OCI-LY3 (cell line): ENCODE data around the gene VCL.
"Not testable (repeated sequence)": the region's sequence is repeated elsewhere in the genome, so short reads cannot be mapped to it uniquely, and the experiment has no call there.

Source experiments
- H2AFZ ChIP-seq: fragments of 200-600, 300-600 bp; shearing (Covaris generic); 2 replicates; pipeline ENCODE4 v1.6.0; 2014; ENCODE audit warnings: antibody characterized with exemption, low read depth, low read length
- H3K27ac ChIP-seq: fragments of 200-600, 300-600 bp; sonication (generic); 2 replicates; pipeline ENCODE4 v1.5.1; 2014; ENCODE audit warnings: mild to moderate bottlenecking, low read length, moderate library complexity, mixed read lengths
- H3K27me3 ChIP-seq: fragments of 200-600, 300-600 bp; sonication (generic); 2 replicates; pipeline ENCODE4 v1.6.1; 2014; ENCODE audit warnings: low read depth, low read length, mixed read lengths
- H3K36me3 ChIP-seq: fragments of 200-600, 300-600 bp; sonication (generic); replicated peaks from 2 replicates; pipeline ENCODE3; 2014; ENCODE audit warnings: low read depth, low read length, mixed read lengths
- H3K4me1 ChIP-seq: fragments of 300-600, 200-600 bp; sonication (generic); 2 replicates; pipeline ENCODE4 v1.6.1; 2014; ENCODE audit warnings: low read length, mixed read lengths
- H3K4me2 ChIP-seq: fragments of 200-600, 300-600 bp; sonication (generic); 2 replicates; pipeline ENCODE4 v1.6.1; 2014; ENCODE audit warnings: low read length, mixed read lengths
- H3K4me3 ChIP-seq: fragments of 300-600, 200-600 bp; sonication (generic); 2 replicates; pipeline ENCODE4 v1.5.1; 2014; ENCODE audit warnings: antibody characterized with exemption, mild to moderate bottlenecking, low read length, moderate library complexity
- H3K79me2 ChIP-seq: fragments of 300-600, 200-600 bp; shearing (Covaris generic); 2 replicates; pipeline ENCODE4 v1.6.1; 2014; ENCODE audit warnings: mild to moderate bottlenecking, low read length, mixed read lengths
- H3K9ac ChIP-seq: fragments of 300-600, 200-600 bp; shearing (Covaris generic); 2 replicates; pipeline ENCODE4 v1.6.0; 2014; ENCODE audit warnings: mild to moderate bottlenecking, low read length, moderate library complexity
- H3K9me3 ChIP-seq: fragments of 200-600, 300-600 bp; shearing (Covaris generic); 2 replicates; pipeline ENCODE4 v1.6.1; 2014; ENCODE audit warnings: low read length, mixed read lengths; ENCODE audit not compliant: insufficient read depth
- H4K20me1 ChIP-seq: fragments of 200-600, 300-600 bp; sonication (generic); 2 replicates; pipeline ENCODE4 v1.6.1; 2016; ENCODE audit warnings: low read length, mixed read lengths; ENCODE audit not compliant: insufficient read depth
- CTCF ChIP-seq: fragments of 200-600, 300-600 bp; sonication (generic); IDR thresholded peaks from 2 replicates; pipeline ENCODE4 v1.5.1; 2014; ENCODE audit warnings: antibody characterized with exemption, low read length, low read depth
- EZH2phosphoT487 ChIP-seq: fragments of 200-600 bp; shearing (Covaris generic); IDR thresholded peaks from 2 replicates; pipeline ENCODE4 v1.6.1; 2018; ENCODE audit warnings: antibody characterized with exemption, mixed run types, low read depth

The VCL gene

GRCh38 chr10:74139981-74140380, 142.1 kb downstream of the VCL start:
- Histone ChIP-seq H3K4me3 (no peak overlapping the region), H3K9me3 (no peaks in the 10 kb centered on the region), H3K27me3 (no peaks in the 10 kb centered on the region), H3K27ac (no peak overlapping the region), H3K36me3 (peaks cover 12% of the 10 kb centered on the region), H2AFZ (no peak overlapping the region), H3K9ac (no peak overlapping the region), H3K4me2 (no peak overlapping the region), H3K79me2 (peaks cover 2% of the 10 kb centered on the region), H4K20me1 (no peaks in the 10 kb centered on the region), H3K4me1 (no peaks in the 10 kb centered on the region)
- TF ChIP-seq CTCF (no peak), EZH2phosphoT487 (no peak)

- no peak overlapping the region for H2AFZ ChIP-seq
- no peaks in the 10 kb centered on the region for H4K20me1 ChIP-seq
- no peaks in the 10 kb centered on the region for H3K9me3 ChIP-seq
- H3K27me3 ChIP-seq, result no peaks in the 10 kb centered on the region
- TF ChIP-seq CTCF, result no peak
- TF ChIP-seq EZH2phosphoT487, result no peak
- H3K4me3 ChIP-seq, result no peak overlapping the region
- peaks cover 5% of the 10 kb centered on the region for H3K79me2 ChIP-seq
- H3K4me2 ChIP-seq, result no peak overlapping the region
- peaks cover 12% of the 10 kb centered on the region for H3K36me3 ChIP-seq
- no peak overlapping the region for H3K9ac ChIP-seq
- no peak overlapping the region for H3K27ac ChIP-seq
- H3K4me1 ChIP-seq, result no peaks in the 10 kb centered on the region
Observed at GRCh38 chr10:74140553-74140952, 142.6 kb downstream of the VCL start.

GRCh38 chr10:74145133-74145532, 147.2 kb downstream of the VCL start:
- Histone ChIP-seq H4K20me1 (no peaks in the 10 kb centered on the region), H2AFZ (no peak overlapping the region), H3K4me2 (no peak overlapping the region), H3K4me1 (peaks cover 5% of the 10 kb centered on the region), H3K27me3 (no peaks in the 10 kb centered on the region), H3K9ac (no peak overlapping the region), H3K4me3 (no peak overlapping the region), H3K9me3 (no peaks in the 10 kb centered on the region), H3K36me3 (no peaks in the 10 kb centered on the region), H3K79me2 (peaks cover 29% of the 10 kb centered on the region), H3K27ac (no peak overlapping the region)
- TF ChIP-seq EZH2phosphoT487 (no peak), CTCF (no peak)

GRCh38 chr10:74146980-74147379, 149.1 kb downstream of the VCL start:
- H3K36me3 ChIP-seq, H3K27me3 ChIP-seq, H3K9ac ChIP-seq, H4K20me1 ChIP-seq, H3K9me3 ChIP-seq, H2AFZ ChIP-seq, H3K4me1 ChIP-seq, H3K4me2 ChIP-seq, H3K4me3 ChIP-seq, H3K27ac ChIP-seq: not testable (repeated sequence)
- peaks cover 41% of the 10 kb centered on the region for H3K79me2 ChIP-seq
